Left cardiac atrium (tissue), 4 donors: ENCODE results near the gene GOLGA8T. TPM values are rescaled to one million over a fixed set of nuclear protein-coding genes. Genes with fewer than 3 reads are reported as not detected.
A peak's percentile ranks its signal among the peaks of the same experiment; 100 is the strongest.
"Not testable (repeated sequence)": the region's sequence is repeated elsewhere in the genome, so short reads cannot be mapped to it uniquely, and the experiment has no call there.

Experiments used
- ATAC-seq, 2 donors: fragments of 200-7000 bp; cut with Tn5 transposase; one replicate each; pipeline ENCODE4 v1.9.1; 2020; ENCODE audit warnings: mild to moderate bottlenecking in 2 of 2, moderate library complexity in 2 of 2
- DNase-seq: peaks from one replicate; pipeline ENCODE4 v3.0.0-alpha.2; 2020
- intact Hi-C, 2 donors: fragments of 100-400 bp; cut with DNase I; formaldehyde crosslinking; loops; one replicate each; pipeline versions ENCODE4 v1.14.1 to v1.15.1; 2022 to 2023
- long read RNA-seq: library from polyadenylated mRNA; unstranded; transcript quantifications from one replicate; pipeline ENCODE4 v2.0.0, GENCODE V29; 2021
- total RNA-seq, 2 donors: library from RNA; stranded (reverse); fragmentation: NEBNext Ultra II Directional; extraction: Animal tissue kit (Norgen Biotek cat#: 25700); gene quantifications; one replicate each; pipeline ENCODE4 v1.2.1, GENCODE V29; 2021
- donor health status: DM: no; HTN: yes; CAD: no.
- donor health status: DM: no; HTN: yes; CAD: no; lungs with severe emphysema.
- donor health status: DM: yes; HTN: yes; CAD: no.
- donor health status: Dilated cardiomyopathy.

GOLGA8T gene, protein sequence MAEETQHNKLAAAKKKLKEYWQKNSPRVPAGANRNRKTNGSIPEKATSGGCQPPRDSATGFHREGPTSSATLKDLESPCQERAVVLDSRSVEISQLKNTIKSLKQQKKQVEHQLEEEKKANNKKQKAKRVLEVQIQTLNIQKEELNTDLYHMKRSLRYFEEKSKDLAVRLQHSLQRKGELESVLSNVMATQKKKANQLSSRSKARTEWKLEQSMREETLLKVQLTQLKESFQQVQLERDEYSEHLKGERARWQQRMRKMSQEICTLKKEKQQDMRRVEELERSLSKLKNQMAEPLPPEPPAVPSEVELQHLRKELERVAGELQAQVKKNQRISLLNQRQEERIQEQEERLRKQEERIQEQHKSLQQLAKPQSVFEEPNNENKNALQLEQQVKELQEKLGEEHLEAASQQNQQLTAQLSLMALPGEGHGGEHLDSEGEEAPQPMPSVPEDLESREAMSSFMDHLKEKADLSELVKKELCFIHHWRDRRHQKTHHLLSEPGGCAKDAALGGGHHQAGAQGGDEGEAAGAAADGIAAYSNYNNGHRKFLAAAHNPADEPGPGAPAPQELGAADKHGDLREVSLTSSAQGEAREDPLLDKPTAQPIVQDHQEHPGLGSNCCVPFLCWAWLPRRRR
- 1 to 10 TPM; 1.1 to 1.4 TPM for total RNA-seq
- long read RNA-seq: 0 reads

DNA sequence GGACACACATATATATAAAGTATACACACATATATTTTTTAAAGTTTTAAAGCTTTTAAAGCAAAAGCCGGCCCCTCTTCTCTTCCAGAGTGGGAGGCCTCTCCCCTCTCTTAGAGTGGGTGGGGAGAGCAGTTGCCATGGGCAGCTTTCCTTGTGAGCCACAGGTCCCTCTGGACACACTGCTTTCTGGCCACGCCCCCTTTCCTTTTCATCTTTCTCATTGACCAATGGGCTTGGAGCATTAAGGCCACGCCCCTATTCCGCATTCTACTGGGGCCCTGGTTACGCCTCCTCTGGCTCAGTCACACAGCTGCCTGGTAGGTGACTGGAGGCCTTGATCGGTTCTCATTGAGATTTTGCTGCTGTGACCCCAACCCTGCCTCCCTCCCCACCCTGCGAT is at the start of gene GOLGA8T:
TSS of gene GOLGA8T (plus strand) at position 301 of the 400 bp plus-strand sequence. CDS start at position 399, 98 bp downstream.
- intact Hi-C loops, DNase-seq, ATAC-seq: not testable (repeated sequence)

DNA sequence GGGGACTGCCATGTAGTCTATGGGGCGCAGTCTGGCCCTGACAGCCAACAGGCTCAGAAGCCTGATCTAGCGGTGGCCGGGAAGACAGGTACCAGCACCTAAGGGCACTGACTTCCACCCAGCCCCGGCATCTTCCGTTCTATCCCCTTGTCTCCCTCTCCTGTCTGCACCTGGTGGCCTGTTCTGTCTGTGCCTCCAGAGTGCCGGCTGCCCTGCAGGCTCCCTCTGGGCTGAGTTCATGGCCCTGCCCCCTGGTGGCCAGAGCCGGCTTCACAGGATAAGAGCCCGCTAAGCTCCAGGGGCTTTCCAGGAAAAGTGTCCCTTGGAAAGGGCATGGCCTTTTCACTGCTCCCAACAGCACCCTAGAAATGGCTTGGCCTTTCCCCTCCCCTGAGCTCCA is 37.0 kb upstream of the GOLGA8T start:
- ATAC-seq, intact Hi-C loops, DNase-seq: not testable (repeated sequence)

DNA sequence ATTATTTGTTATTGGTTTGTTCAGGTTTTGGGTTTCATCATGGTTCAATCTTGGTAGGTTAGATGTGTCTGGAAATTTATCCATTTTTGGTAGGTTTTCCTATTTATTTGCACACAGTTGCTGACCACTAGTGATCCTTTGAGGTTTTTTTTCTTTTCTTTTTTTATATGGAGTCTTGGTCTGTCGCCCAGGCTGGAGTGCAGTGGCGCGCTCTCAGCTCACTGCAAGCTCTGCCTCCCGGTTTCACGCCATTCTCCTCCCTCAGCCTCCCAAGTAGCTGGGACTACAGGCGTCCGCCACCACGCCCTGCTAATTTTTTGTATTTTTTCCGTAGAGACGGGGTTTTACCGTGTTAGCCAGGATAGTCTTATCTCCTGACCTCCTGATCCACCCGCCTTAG is 32.0 kb upstream of the GOLGA8T start:
- DNase-seq, ATAC-seq, intact Hi-C loops: not testable (repeated sequence)

DNA sequence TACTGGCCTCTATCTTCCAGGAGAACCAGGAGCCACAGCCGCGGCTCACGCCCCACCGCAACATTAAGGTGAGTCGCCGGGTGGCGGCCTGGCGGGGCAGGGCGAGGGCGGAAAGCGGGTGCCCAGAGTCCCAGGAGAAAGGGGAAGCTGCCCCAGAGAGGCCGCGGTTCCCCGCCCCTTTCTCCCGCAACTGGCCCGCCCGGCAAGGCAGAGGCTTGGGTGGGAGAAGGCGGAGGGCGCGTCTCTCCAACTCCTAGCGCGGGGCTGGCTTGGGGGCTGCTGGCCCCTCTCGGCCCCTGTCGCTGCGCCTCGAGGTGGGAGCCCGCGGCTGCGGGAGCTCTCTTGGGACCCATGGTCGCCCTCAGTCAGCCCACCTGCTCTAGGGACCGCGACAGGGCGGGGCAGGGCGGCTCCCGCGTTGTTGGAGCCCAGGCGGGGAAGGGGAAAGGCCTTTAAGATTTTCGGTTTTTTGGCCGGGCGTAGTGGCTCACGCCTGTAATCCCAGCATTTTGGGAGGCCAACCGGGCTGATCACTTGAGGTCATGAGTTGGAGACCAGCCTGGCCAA is 30.8 kb upstream of the GOLGA8T start:
- intact Hi-C loops: not testable (repeated sequence)

DNA sequence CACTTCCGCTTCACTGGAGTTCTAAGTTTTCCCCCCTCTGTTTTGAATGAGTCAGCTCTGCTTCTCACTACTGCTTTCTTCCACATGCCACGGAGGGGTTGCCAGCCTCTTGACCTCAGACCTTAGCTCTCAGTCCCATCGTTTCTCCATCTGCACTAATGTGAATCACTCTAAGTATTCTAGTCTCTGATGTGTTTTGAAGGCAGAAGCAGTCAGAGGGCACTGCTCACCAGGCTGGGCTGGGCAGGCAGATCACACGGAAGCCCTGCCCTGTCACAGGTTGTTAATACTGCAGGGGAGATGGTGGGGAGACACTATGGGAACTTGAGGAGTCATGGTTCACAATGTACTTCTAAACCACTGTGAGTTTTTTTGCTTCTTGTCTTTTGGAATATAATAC is 24.3 kb upstream of the GOLGA8T start:
- DNase-seq, intact Hi-C loops: not testable (repeated sequence)
- ATAC-seq: peak in 1 of 2 donors; percentile 62

More for the DNA sequence above, 30.8 kb upstream of the GOLGA8T start:
- not testable (repeated sequence) for DNase-seq
- ATAC-seq: peak; percentile 79 to 92

DNA sequence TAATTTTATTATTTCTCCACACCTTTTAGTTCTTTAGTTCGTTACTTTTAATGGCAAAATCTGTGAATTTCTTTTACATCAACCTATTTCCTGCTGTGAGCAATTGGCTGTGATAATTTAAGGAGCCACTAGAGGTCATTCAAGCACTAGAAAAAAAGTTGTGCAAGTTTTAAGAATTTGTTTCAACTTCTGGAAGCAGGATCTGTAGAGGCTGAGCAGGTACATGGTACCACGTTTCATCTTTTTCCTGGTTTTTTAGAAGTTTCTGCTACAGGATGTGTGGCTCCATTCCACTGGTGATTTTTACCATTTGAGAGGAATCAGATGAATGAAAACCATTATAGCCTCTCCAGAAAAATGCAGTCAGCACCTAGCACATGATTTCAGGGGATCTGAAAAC is 4.8 kb upstream of the GOLGA8T start:
- intact Hi-C loops, ATAC-seq, DNase-seq: not testable (repeated sequence)

DNA sequence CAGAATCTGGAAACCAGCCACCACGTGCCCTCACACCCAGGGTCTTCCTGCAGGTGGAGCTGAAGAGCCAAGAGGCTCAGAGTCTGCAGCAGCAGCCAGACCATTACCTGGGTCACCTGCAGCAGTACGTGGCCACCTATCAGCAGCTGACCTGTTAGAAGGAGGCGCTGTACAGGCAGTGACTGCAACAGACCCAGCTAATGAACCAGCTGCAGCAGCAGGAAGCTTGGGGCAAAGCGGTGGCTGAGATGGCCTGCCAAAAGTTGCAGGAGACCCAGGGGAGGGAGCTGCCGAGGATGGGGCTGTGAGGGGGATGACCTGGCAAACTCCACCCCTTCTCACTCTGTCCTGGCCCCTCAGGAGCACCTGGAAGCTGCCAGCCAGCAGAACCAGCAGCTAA is 8.4 kb downstream of the GOLGA8T start:
- intact Hi-C loops, ATAC-seq, DNase-seq: not testable (repeated sequence)

DNA sequence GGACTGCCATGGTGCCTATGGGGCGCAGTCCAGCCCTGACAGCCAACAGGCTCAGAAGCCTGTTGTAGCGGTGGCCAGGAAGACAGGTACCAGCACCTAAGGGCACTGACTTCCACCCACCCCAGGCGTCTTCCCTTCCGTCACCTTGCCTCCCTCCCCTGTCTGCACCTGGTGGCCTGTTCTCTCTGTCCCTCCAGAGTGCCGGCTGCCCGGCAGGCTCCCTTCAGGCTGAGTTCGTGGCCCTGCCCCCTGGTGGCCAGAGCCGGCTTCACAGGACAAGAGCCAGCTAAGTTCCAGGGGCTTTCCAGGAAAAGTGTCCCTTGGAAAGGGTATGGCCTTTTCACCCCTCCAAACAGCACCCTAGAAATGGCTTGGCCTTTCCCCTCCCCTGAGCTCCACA is 15.0 kb downstream of the GOLGA8T start:
- intact Hi-C loops, ATAC-seq, DNase-seq: not testable (repeated sequence)

DNA sequence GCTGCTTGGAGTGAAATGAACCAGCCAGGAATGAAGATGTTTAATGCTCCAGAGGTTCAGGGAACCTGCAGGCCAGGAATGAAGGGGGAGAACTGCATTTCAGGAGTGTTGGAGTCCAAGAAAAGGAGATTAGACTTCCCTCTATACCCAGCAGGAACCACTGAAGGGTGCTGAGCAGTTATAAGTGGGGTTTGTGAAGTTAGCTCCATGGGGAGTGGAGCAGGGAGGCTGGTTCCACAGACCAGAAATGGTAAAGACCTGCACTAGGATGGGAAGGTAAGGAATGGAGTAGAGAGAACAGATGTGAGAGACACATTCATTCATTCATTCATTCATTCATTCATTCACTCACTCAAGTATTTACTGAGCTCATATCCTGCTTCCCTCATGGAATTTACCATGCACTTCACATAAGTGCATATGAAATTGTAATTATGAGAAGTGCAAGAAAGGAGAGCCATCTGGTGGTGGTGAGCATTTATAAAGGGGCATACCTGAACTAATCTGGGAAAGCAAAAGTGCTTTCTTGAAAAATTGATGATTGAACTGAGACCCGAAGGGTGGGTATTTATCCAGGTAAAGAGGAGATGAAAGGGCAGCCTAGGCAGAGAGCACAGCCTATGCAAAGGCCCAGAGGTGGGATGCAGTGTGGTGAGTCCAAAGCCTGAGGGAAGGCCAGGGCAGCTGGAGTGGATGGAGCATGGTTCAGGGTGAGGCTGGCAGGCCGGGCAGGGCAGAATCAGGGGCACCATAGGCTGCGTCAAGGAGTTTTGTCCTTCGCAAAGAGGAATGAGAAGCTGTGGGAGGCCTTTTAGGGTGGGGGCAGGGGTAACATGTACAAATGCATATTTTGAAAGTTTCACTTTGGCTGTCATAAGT is 27.9 kb downstream of the GOLGA8T start:
- intact Hi-C loops, DNase-seq, ATAC-seq: not testable (repeated sequence)

DNA sequence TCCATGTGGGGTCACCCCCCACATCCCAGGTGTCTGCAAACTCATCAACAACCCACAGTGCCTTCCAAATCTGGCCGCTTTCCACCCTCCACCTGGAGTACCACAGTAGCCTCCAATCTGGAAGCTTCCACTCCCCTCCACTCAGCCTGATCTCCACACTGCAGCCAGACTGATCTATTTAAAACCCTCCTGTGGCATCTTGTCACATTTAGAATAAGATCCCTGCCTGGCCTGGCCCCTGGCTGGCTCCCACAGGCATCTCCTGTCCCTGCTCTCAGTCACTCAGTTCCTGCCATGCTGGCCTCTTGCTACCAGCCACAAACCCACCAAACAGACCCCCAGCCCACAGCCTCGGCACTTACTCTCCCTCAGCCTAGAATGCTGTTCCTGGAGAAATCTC is 28.9 kb downstream of the GOLGA8T start:
- intact Hi-C loops, DNase-seq: not testable (repeated sequence)
- peak; percentile 39 to 45 for ATAC-seq

DNA sequence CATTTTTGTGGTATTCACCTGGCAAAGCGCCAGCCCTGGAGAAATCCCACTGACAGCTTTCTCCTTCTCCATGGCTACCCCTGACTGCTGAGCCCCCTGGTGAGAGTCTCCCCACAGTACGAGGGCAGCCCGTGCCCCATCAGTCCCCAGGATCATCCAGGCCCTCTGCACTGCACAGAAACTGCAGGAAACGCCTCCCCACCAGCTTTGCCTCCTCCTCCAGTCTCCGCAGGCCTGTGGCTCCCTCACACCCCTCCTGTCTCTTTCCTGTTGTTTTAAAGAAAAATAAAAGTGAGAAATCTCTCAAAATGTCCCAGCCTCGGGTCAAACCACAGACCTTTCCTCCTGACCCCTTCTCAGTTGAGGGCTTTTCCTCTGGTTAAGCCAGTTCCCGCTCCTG is 29.4 kb downstream of the GOLGA8T start:
- ATAC-seq, intact Hi-C loops, DNase-seq: not testable (repeated sequence)

DNA sequence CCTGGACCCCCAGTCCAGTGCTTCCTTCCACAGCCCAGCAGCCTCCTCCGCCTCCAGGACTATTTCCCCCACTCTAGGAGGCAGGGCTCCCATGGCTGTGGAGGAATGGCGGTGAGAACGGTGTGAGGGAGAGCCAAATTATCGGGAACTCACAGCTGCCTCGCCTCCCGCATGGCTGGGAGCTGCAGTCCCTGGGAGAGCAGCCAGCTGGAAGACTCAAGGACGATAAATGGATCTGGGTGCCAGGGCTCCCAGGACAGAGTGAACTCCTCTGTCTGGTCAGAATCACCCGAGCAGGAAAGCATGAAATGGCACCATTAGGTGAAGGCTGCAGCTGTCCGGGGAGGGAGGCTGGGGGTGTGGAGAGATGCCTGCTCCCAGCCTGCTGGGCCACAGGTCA is 32.6 kb downstream of the GOLGA8T start:
- ATAC-seq: peak; percentile 70 to 77
- DNase-seq, intact Hi-C loops: not testable (repeated sequence)

DNA sequence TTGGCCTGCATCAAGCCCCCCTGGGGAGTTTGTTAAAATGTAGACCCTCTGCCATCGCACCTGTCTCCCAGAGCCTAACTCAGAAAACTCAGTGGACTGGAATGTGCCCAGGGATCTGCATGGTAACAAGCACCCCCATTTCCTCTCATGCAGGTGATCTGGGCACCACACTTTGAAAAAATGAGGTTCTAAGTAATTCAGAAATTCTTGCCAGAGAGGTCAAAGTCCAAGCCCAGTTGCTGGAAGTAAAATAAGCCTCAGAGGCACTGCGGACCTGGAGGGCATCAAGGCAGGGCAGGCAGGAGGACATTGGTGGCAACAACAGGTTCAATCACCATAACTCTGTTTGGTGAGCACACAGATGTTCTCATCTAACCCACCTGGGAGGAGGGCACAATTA is 33.0 kb downstream of the GOLGA8T start:
- ATAC-seq, DNase-seq, intact Hi-C loops: not testable (repeated sequence)

DNA sequence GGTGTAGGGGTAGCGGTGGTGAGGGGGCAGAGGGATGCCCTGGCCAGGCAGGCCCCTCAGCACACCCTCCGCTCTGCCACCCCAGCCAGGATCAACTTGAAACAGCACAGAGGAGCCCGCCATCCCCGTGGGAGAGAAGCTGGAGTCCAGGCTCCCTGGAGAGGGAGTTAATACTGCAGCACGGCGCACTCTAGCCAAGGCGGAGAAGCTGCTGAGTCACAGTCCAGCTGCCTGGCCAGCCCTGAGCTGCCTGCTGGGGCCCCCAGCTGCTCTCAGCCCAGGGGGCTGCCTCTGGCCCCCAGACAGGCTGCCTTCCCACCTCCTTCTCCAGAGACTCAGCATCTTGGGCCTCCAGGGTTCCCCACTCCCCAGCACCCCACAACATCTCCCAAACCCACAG is 36.6 kb downstream of the GOLGA8T start:
- intact Hi-C loops, DNase-seq: not testable (repeated sequence)
- peak; percentile 23 to 63 for ATAC-seq

DNA sequence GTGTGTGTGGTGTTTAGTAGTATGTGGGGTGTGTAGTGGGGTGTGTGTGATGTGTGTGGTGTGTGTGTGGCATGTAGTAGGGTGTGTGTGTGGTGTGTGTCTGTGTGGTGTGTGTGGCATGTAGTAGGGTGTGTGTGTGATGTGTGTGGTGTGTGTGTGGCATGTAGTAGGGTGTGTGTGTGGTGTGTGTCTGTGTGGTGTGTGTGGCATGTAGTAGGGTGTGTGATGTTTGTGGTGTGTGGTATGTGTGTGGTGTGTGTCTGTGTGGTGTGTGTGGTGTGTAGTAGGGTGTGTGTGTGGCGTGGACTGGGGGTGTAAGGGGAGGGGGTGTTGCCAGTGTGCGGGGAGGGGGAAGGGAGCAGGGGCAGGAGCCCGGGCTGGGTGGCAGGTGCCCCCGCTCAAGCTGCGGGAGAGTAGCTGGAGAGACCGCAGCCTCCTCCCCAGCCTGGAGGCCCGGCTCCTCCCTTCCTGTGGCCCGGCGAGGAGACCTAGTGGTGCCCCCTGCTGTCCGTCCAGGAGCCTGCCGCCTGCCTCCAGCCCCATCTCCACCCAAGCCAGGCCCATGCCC is 38.3 kb downstream of the GOLGA8T start:
- DNase-seq (peak; percentile 42), ATAC-seq (peak; percentile 55 to 70)
- intact Hi-C loops: not testable (repeated sequence)

DNA sequence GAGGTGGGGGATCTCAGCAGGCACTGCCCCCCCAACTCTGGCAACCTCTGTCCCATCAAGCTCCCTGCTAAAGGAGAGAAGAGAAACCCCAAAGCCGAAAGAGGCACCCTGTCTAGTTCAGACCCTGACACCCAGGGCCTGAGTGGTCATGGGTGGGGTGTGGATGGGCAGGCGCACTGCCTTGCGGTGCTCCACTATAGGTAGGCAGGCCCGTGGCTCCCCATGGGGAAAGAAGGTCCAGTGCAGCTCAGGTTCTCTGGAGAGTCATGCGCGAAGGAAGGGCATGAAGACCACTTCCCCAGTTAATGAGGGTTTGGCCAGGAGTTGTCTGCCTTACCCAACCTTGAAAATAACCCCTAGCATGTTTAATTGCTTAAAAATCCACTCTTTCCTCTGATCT is 40.4 kb downstream of the GOLGA8T start:
- ATAC-seq, DNase-seq, intact Hi-C loops: not testable (repeated sequence)

DNA sequence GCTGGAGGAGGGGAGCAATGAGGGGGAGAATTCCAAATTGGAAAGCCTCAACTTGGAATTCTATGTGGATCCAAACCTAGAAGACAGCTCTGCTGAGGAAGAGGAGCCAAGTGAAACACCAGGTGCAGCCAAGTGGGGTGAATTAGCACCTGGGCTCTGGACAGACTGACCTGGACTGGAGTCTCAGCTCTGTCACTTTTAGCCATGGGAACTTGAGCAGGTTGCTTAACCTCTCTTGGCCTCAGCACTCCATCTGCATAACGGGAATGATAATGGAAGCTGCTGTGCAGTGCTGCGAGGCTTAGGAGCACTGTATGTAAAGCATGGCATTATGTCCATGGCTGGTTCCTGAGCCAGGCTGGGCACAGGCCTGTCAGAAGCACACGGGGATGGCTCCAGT is 41.8 kb downstream of the GOLGA8T start:
- intact Hi-C loops, ATAC-seq, DNase-seq: not testable (repeated sequence)

DNA sequence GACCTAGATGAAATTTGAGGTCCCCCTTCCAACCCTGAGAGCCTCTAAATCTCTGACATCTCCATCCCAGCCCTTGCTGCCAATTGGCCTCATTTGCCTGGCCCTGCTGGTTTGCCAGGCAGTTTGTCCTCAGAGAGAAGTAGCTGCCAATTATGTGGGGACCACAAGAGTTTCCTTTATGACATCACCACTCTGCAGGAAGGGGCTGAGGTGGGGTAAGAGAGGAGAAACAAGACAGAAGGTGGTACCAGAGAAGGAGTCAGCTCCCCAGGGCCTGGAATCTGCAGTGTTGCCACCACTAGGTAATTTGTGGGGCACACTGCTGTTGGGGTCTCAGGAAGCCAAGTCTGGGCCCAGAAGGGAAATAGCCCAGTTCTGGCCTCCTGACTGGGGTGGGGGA is 45.0 kb downstream of the GOLGA8T start:
- ATAC-seq, intact Hi-C loops: not testable (repeated sequence)

More for the DNA sequence above, 45.0 kb downstream of the GOLGA8T start:
- not testable (repeated sequence) for DNase-seq
